GM18858 (cell line): Measurements from ENCODE around the gene MYH14.

Experiments
- ATAC-seq: cut with Tn5 transposase; IDR thresholded peaks from one replicate; pipeline ENCODE4 v1.9.1; 2021; ENCODE audit not compliant: unreplicated experiment

MYH14 gene

GRCh38 chr19:50203281-50204080 lies at the start of gene MYH14:
TSS of gene MYH14 (plus strand) at chr19:50203622. CDS start at chr19:50210366, 6,744 bp downstream.
- no peak for ATAC-seq

GRCh38 chr19:50154529-50154928 lies 48.9 kb upstream of the MYH14 start:
- no peak for ATAC-seq

GRCh38 chr19:50155520-50156109 lies 47.8 kb upstream of the MYH14 start:
- ATAC-seq, result no peak

GRCh38 chr19:50158577-50158976 lies 44.8 kb upstream of the MYH14 start:
- ATAC-seq, result no peak

- ATAC-seq, result no peak
Measured at GRCh38 chr19:50159078-50159477, 44.3 kb upstream of the MYH14 start.

GRCh38 chr19:50162988-50163387 lies 40.4 kb upstream of the MYH14 start, which contains the start of gene IZUMO2:
TSS of gene IZUMO2 (minus strand) at chr19:50163281. CDS start at chr19:50163194, 87 bp downstream.
- ATAC-seq, result no peak

- no peak for ATAC-seq
Measured at GRCh38 chr19:50167314-50167721, 36.1 kb upstream of the MYH14 start.

- no peak for ATAC-seq
Measured at GRCh38 chr19:50171752-50172151, 31.7 kb upstream of the MYH14 start.

GRCh38 chr19:50172726-50173125 lies 30.7 kb upstream of the MYH14 start:
- no peak for ATAC-seq

GRCh38 chr19:50173127-50173526 lies 30.3 kb upstream of the MYH14 start:
- no peak for ATAC-seq

GRCh38 chr19:50174100-50174793 lies 29.2 kb upstream of the MYH14 start:
- ATAC-seq, result no peak

- ATAC-seq, result no peak
Measured at GRCh38 chr19:50175924-50176323, 27.5 kb upstream of the MYH14 start.

GRCh38 chr19:50176775-50177174 lies 26.6 kb upstream of the MYH14 start:
- ATAC-seq, result no peak

- no peak for ATAC-seq
Measured at GRCh38 chr19:50178320-50178719, 25.1 kb upstream of the MYH14 start.

- no peak for ATAC-seq
Measured at GRCh38 chr19:50178859-50179537, 24.4 kb upstream of the MYH14 start.

- ATAC-seq, result no peak
Measured at GRCh38 chr19:50181121-50181520, 22.3 kb upstream of the MYH14 start.

- no peak for ATAC-seq
Measured at GRCh38 chr19:50184196-50184595, 19.2 kb upstream of the MYH14 start.

- ATAC-seq, result no peak
Measured at GRCh38 chr19:50187937-50188336, 15.5 kb upstream of the MYH14 start.

GRCh38 chr19:50189331-50189730 lies 14.1 kb upstream of the MYH14 start:
- no peak for ATAC-seq

- ATAC-seq, result no peak
Measured at GRCh38 chr19:50190439-50190891, 13.0 kb upstream of the MYH14 start.

GRCh38 chr19:50191216-50191615 lies 12.2 kb upstream of the MYH14 start:
- ATAC-seq, result no peak
